GM12875 (cell line): ENCODE measurements around the gene LUM.

Source experiments
- H3K4me3 ChIP-seq: one replicate; pipeline ENCODE4 v1.5.1; 2011; ENCODE audit warnings: low read depth, low read length, control low read depth
- TF ChIP-seq, protein P1 (sequence below): IDR thresholded peaks from 2 replicates; pipeline ENCODE4 v1.5.1; 2011; ENCODE audit warnings: low read depth, mild to moderate bottlenecking, control low read depth, inconsistent platforms, low read length, moderate library complexity, borderline replicate concordance; ENCODE audit not compliant: insufficient read depth

LUM gene

GRCh38 chr12:91111366-91112325, at the start of gene LUM:
LUM (minus strand) TSS chr12:91111494; CDS start chr12:91108979, 2,515 bp downstream.
- TF ChIP-seq, protein P1, sequence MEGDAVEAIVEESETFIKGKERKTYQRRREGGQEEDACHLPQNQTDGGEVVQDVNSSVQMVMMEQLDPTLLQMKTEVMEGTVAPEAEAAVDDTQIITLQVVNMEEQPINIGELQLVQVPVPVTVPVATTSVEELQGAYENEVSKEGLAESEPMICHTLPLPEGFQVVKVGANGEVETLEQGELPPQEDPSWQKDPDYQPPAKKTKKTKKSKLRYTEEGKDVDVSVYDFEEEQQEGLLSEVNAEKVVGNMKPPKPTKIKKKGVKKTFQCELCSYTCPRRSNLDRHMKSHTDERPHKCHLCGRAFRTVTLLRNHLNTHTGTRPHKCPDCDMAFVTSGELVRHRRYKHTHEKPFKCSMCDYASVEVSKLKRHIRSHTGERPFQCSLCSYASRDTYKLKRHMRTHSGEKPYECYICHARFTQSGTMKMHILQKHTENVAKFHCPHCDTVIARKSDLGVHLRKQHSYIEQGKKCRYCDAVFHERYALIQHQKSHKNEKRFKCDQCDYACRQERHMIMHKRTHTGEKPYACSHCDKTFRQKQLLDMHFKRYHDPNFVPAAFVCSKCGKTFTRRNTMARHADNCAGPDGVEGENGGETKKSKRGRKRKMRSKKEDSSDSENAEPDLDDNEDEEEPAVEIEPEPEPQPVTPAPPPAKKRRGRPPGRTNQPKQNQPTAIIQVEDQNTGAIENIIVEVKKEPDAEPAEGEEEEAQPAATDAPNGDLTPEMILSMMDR, result no peak
- H3K4me3 ChIP-seq, result no peak within 1 kb of the TSS

- H3K4me3 ChIP-seq, result no peak overlapping the region
- TF ChIP-seq, protein P1, result no peak
These were observed 49.7 kb upstream of the LUM start for GRCh38 chr12:91161009-91161408.

DNA sequence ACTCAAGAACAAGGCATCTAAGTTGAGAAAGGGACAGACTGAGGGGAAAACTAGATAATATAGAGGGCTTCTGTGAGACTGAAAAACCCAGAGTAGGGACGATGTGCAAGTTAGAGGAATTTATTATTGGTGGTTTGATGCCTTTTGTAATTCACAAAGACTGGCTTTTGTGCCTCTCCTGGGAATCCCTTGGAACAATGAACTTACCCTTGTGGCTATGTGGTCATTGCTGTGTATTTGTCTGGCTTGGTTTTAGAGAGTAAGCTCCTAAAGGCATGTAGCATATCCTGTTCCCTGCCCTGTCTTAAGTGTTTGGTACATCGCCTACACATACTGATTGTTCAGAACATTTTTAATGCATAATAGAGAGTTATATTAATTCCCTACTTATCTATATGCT, 44.7 kb upstream of the LUM start:
- TF ChIP-seq, protein P1, result no peak
- no peak overlapping the region for H3K4me3 ChIP-seq

GRCh38 chr12:91154131-91154530, 42.8 kb upstream of the LUM start:
- TF ChIP-seq, protein P1, result no peak
- no peak overlapping the region for H3K4me3 ChIP-seq

- no peak overlapping the region for H3K4me3 ChIP-seq
- TF ChIP-seq, protein P1, result no peak
These were observed 32.8 kb upstream of the LUM start for GRCh38 chr12:91144053-91144452.

DNA sequence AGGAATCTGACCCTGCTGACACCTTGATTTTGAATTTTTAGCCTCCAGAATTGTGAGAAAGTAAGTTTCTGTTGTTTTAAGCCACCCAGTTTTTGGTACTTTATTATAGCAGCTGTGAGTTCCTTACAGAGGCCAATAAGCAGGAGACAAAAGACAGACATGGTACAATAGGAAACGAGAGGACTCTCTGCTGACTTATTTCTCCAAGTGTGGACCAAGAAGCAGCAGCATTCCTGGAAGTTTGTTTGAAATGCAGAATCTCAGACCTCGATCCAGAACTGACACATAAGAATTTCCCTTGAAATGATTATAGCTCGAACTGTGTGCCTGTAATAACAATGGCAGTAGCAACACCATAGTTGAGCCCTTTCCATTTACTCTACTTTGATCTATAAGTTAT, 31.9 kb upstream of the LUM start:
- no peak overlapping the region for H3K4me3 ChIP-seq
- TF ChIP-seq, protein P1, result no peak

GRCh38 chr12:91142221-91142631, 30.9 kb upstream of the LUM start:
- no peak overlapping the region for H3K4me3 ChIP-seq
- TF ChIP-seq, protein P1, result no peak
